ENCODE data around the gene CLASP1. TPM values are rescaled to one million over a fixed set of nuclear protein-coding genes. Genes with fewer than 3 reads are reported as not detected.

Gene CLASP1
- total RNA-seq, 1 donor: 46.0 TPM

- peaks cover 49% of the 10 kb centered on the region for H4K20me1 ChIP-seq (ENCODE audit: insufficient read depth, low read length)
- TF ChIP-seq, protein P1, sequence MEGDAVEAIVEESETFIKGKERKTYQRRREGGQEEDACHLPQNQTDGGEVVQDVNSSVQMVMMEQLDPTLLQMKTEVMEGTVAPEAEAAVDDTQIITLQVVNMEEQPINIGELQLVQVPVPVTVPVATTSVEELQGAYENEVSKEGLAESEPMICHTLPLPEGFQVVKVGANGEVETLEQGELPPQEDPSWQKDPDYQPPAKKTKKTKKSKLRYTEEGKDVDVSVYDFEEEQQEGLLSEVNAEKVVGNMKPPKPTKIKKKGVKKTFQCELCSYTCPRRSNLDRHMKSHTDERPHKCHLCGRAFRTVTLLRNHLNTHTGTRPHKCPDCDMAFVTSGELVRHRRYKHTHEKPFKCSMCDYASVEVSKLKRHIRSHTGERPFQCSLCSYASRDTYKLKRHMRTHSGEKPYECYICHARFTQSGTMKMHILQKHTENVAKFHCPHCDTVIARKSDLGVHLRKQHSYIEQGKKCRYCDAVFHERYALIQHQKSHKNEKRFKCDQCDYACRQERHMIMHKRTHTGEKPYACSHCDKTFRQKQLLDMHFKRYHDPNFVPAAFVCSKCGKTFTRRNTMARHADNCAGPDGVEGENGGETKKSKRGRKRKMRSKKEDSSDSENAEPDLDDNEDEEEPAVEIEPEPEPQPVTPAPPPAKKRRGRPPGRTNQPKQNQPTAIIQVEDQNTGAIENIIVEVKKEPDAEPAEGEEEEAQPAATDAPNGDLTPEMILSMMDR (IDR thresholded peaks at IDR 0.05; ENCODE audit: extremely low read depth, low read depth, low read length): no peak
Observed at GRCh38 chr2:121547646-121548045, 101.6 kb downstream of the CLASP1 start.

GRCh38 chr2:121545913-121546312 lies 103.3 kb downstream of the CLASP1 start:
- no peaks in the 10 kb centered on the region for H3K9me3 ChIP-seq (ENCODE audit: low read depth, low read length)
- peaks cover 11% of the 10 kb centered on the region for H3K4me1 ChIP-seq (ENCODE audit: insufficient read depth, low read length)
- peaks cover 55% of the 10 kb centered on the region for H4K20me1 ChIP-seq (ENCODE audit: insufficient read depth, low read length)
- no peaks in the 10 kb centered on the region for H3K27me3 ChIP-seq (ENCODE audit: insufficient read depth, low read length)
- TF ChIP-seq, protein P1 (IDR thresholded peaks at IDR 0.05; ENCODE audit: extremely low read depth, low read depth, low read length): no peak
- H3K27ac ChIP-seq (ENCODE audit: low read depth, low read length): no peak overlapping the region
- no peak for DNase-seq (ENCODE audit: insufficient read length, low spot score, missing footprints)
- H3K79me2 ChIP-seq (ENCODE audit: insufficient read depth, low read length): peaks cover 79% of the 10 kb centered on the region
- no peaks in the 10 kb centered on the region for H3K36me3 ChIP-seq (ENCODE audit: insufficient read depth, low read length)
- no peak overlapping the region for H3K4me3 ChIP-seq (ENCODE audit: insufficient read depth, low read length)
- H2AFZ ChIP-seq (ENCODE audit: low read length): no peak overlapping the region
- no peak overlapping the region for H3K4me2 ChIP-seq (ENCODE audit: insufficient read depth, low read length)

More at GRCh38 chr2:121547646-121548045, 101.6 kb downstream of the CLASP1 start:
- H3K79me2 ChIP-seq (ENCODE audit: insufficient read depth, low read length): peaks cover 82% of the 10 kb centered on the region
- no peaks in the 10 kb centered on the region for H3K27me3 ChIP-seq (ENCODE audit: insufficient read depth, low read length)
- no peak overlapping the region for H2AFZ ChIP-seq (ENCODE audit: low read length)
- H3K4me2 ChIP-seq (ENCODE audit: insufficient read depth, low read length): no peak overlapping the region
- no peaks in the 10 kb centered on the region for H3K9me3 ChIP-seq (ENCODE audit: low read depth, low read length)
- H3K36me3 ChIP-seq (ENCODE audit: insufficient read depth, low read length): no peaks in the 10 kb centered on the region
- H3K4me3 ChIP-seq (ENCODE audit: insufficient read depth, low read length): no peak overlapping the region
- no peak overlapping the region for H3K27ac ChIP-seq (ENCODE audit: low read depth, low read length)
- DNase-seq (ENCODE audit: insufficient read length, low spot score, missing footprints): no peak
- peaks cover 1% of the 10 kb centered on the region for H3K4me1 ChIP-seq (ENCODE audit: insufficient read depth, low read length)

- peaks cover 77% of the 10 kb centered on the region for H3K79me2 ChIP-seq (ENCODE audit: insufficient read depth, low read length)
- H3K27ac ChIP-seq (ENCODE audit: low read depth, low read length): no peak overlapping the region
- no peak for DNase-seq (ENCODE audit: insufficient read length, low spot score, missing footprints)
- no peak overlapping the region for H2AFZ ChIP-seq (ENCODE audit: low read length)
- H3K4me2 ChIP-seq (ENCODE audit: insufficient read depth, low read length): no peak overlapping the region
- H3K9me3 ChIP-seq (ENCODE audit: low read depth, low read length): no peaks in the 10 kb centered on the region
- H4K20me1 ChIP-seq (ENCODE audit: insufficient read depth, low read length): peaks cover 60% of the 10 kb centered on the region
- no peak overlapping the region for H3K4me3 ChIP-seq (ENCODE audit: insufficient read depth, low read length)
- H3K4me1 ChIP-seq (ENCODE audit: insufficient read depth, low read length): peaks cover 11% of the 10 kb centered on the region
- no peaks in the 10 kb centered on the region for H3K27me3 ChIP-seq (ENCODE audit: insufficient read depth, low read length)
- TF ChIP-seq, protein P1 (IDR thresholded peaks at IDR 0.05; ENCODE audit: extremely low read depth, low read depth, low read length): no peak
- H3K36me3 ChIP-seq (ENCODE audit: insufficient read depth, low read length): no peaks in the 10 kb centered on the region
Observed at GRCh38 chr2:121545257-121545656, 104.0 kb downstream of the CLASP1 start.

DNA sequence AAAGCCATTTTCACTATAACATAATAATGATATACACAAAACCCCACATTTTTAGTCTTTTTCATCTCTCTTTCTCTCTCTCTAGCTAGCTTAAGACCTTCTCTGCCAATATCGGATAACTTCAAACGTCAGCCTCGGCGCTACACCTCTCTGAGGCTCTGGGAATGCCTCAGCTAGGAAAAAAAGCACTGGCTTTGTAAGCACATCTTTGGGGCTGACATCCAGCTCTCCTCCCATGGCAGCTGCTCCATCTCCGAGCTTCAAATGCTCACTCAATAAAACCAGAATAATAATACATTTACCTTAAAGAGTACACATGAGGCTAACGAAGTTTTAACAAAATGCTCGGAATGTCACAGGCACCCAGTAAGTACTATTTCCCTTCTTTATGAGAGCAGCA lies 107.8 kb downstream of the CLASP1 start:
- no peak overlapping the region for H3K27ac ChIP-seq (ENCODE audit: low read depth, low read length)
- TF ChIP-seq, protein P1 (IDR thresholded peaks at IDR 0.05; ENCODE audit: extremely low read depth, low read depth, low read length): no peak
- no peak overlapping the region for H3K4me3 ChIP-seq (ENCODE audit: insufficient read depth, low read length)
- H4K20me1 ChIP-seq (ENCODE audit: insufficient read depth, low read length): peaks cover 51% of the 10 kb centered on the region
- H2AFZ ChIP-seq (ENCODE audit: low read length): no peak overlapping the region
- no peak overlapping the region for H3K4me2 ChIP-seq (ENCODE audit: insufficient read depth, low read length)
- peaks cover 63% of the 10 kb centered on the region for H3K79me2 ChIP-seq (ENCODE audit: insufficient read depth, low read length)
- no peaks in the 10 kb centered on the region for H3K27me3 ChIP-seq (ENCODE audit: insufficient read depth, low read length)
- no peaks in the 10 kb centered on the region for H3K9me3 ChIP-seq (ENCODE audit: low read depth, low read length)
- peaks cover 18% of the 10 kb centered on the region for H3K4me1 ChIP-seq (ENCODE audit: insufficient read depth, low read length)
- H3K36me3 ChIP-seq (ENCODE audit: insufficient read depth, low read length): no peaks in the 10 kb centered on the region
- no peak for DNase-seq (ENCODE audit: insufficient read length, low spot score, missing footprints)

Data from osteoblast (primary cell).